H9 (cell line): ENCODE measurements around the gene AP3S1. TPM values are rescaled to one million over a fixed set of nuclear protein-coding genes. Genes with fewer than 3 reads are reported as not detected.

ENCODE experiments used
- DNase-seq: peaks from one replicate; pipeline ENCODE4 v3.0.0-alpha.2; 2017
- H2AFZ ChIP-seq: one replicate; pipeline ENCODE4 v1.6.1; 2013; ENCODE audit warnings: mild to moderate bottlenecking, low read length, control low read depth, moderate library complexity
- H2AK5ac ChIP-seq: 2 replicates; pipeline ENCODE4 v1.6.1; 2013; ENCODE audit warnings: low read length, control low read depth, mixed read lengths; ENCODE audit not compliant: insufficient read length
- H2BK120ac ChIP-seq: one replicate; pipeline ENCODE4 v1.6.1; 2013; ENCODE audit warnings: low read depth, mild to moderate bottlenecking, low read length, control low read depth, inconsistent platforms; ENCODE audit not compliant: poor library complexity, severe bottlenecking
- H2BK12ac ChIP-seq: 2 replicates; pipeline ENCODE4 v1.6.1; 2013; ENCODE audit warnings: low read length, control low read depth, mixed read lengths, low read depth; ENCODE audit not compliant: insufficient read length
- H2BK15ac ChIP-seq: 2 replicates; pipeline ENCODE4 v1.6.1; 2013; ENCODE audit warnings: low read depth, low read length, control low read depth
- H2BK20ac ChIP-seq: one replicate; pipeline ENCODE4 v1.6.1; 2013; ENCODE audit warnings: low read depth, mild to moderate bottlenecking, low read length, control low read depth, inconsistent platforms; ENCODE audit not compliant: poor library complexity, severe bottlenecking
- H2BK5ac ChIP-seq: 2 replicates; pipeline ENCODE4 v1.6.1; 2013; ENCODE audit warnings: low read length, control low read depth, mixed read lengths; ENCODE audit not compliant: insufficient read length
- H3K14ac ChIP-seq: 2 replicates; pipeline ENCODE4 v1.6.1; 2013; ENCODE audit warnings: low read length, control low read depth; ENCODE audit not compliant: insufficient read depth
- H3K18ac ChIP-seq: 2 replicates; pipeline ENCODE4 v1.6.1; 2013; ENCODE audit warnings: low read depth, mild to moderate bottlenecking, mixed read lengths, low read length, control low read depth; ENCODE audit not compliant: insufficient read length
- H3K23ac ChIP-seq: 2 replicates; pipeline ENCODE4 v1.6.1; 2013; ENCODE audit warnings: low read length, control low read depth, mixed read lengths, low read depth; ENCODE audit not compliant: insufficient read length
- H3K23me2 ChIP-seq: 2 replicates; pipeline ENCODE4 v1.6.1; 2013; ENCODE audit warnings: low read depth, mild to moderate bottlenecking, mixed read lengths, low read length, control low read depth; ENCODE audit not compliant: insufficient read length, poor library complexity, severe bottlenecking
- H3K27ac ChIP-seq: 2 replicates; pipeline ENCODE4 v1.5.1; 2013; ENCODE audit warnings: low read length, control low read depth, mixed read lengths, low read depth; ENCODE audit not compliant: insufficient read length
- H3K27me3 ChIP-seq: 2 replicates; pipeline ENCODE4 v1.6.1; 2013; ENCODE audit warnings: low read length, control low read depth, inconsistent platforms; ENCODE audit not compliant: insufficient read depth
- H3K4ac ChIP-seq: 2 replicates; pipeline ENCODE4 v1.6.1; 2013; ENCODE audit warnings: low read depth, mild to moderate bottlenecking, control low read depth, inconsistent platforms, low read length, moderate library complexity
- H3K4me1 ChIP-seq: 2 replicates; pipeline ENCODE4 v1.6.1; 2013; ENCODE audit warnings: low read length, control low read depth, inconsistent platforms; ENCODE audit not compliant: insufficient read depth
- H3K4me2 ChIP-seq: 2 replicates; pipeline ENCODE4 v1.6.1; 2013; ENCODE audit warnings: low read length, control low read depth, mixed read lengths; ENCODE audit not compliant: insufficient read length, insufficient read depth
- H3K56ac ChIP-seq: 2 replicates; pipeline ENCODE4 v1.6.1; 2013; ENCODE audit warnings: low read depth, mild to moderate bottlenecking, mixed read lengths, low read length, control low read depth; ENCODE audit not compliant: insufficient read length
- H3K79me1 ChIP-seq: 2 replicates; pipeline ENCODE4 v1.6.1; 2013; ENCODE audit warnings: low read depth, mild to moderate bottlenecking, moderate library complexity, low read length, control low read depth, inconsistent platforms; ENCODE audit not compliant: insufficient read depth, poor library complexity, severe bottlenecking
- H3K79me2 ChIP-seq: 2 replicates; pipeline ENCODE4 v1.6.1; 2013; ENCODE audit warnings: low read length, control low read depth, inconsistent platforms; ENCODE audit not compliant: insufficient read depth
- H3K9ac ChIP-seq: 2 replicates; pipeline ENCODE4 v1.6.1; 2013; ENCODE audit warnings: low read length, control low read depth, mixed read lengths; ENCODE audit not compliant: insufficient read length; ENCODE audit errors: extremely low read depth
- H3K9me3 ChIP-seq: one replicate; pipeline ENCODE4 v1.6.1; 2013; ENCODE audit warnings: low read depth, low read length, inconsistent platforms; ENCODE audit not compliant: control insufficient read depth
- H3T11ph ChIP-seq: one replicate; pipeline ENCODE4 v1.6.1; 2013; ENCODE audit warnings: mild to moderate bottlenecking, low read length, control low read depth, inconsistent platforms
- H4K20me1 ChIP-seq: one replicate; pipeline ENCODE4 v1.6.1; 2013; ENCODE audit not compliant: control insufficient read depth, insufficient read length, insufficient read depth
- H4K5ac ChIP-seq: 2 replicates; pipeline ENCODE4 v1.6.1; 2013; ENCODE audit warnings: low read depth, mild to moderate bottlenecking, mixed read lengths, low read length, control low read depth; ENCODE audit not compliant: insufficient read length
- H4K8ac ChIP-seq: replicated peaks from 2 replicates; pipeline ENCODE4 v1.6.1; 2013; ENCODE audit warnings: low read length, control low read depth, mixed read lengths, low read depth; ENCODE audit not compliant: insufficient read length
- H4K91ac ChIP-seq: 2 replicates; pipeline ENCODE4 v1.6.1; 2013; ENCODE audit warnings: low read depth, mild to moderate bottlenecking, moderate library complexity, mixed read lengths, low read length, control low read depth; ENCODE audit not compliant: insufficient read length
- H3K27ac Mint-ChIP-seq, 3 experiments: 2 replicates in 2 of 3; 3 replicates in 1 of 3; pipeline ENCODE4 v1.8.0; 2020 to 2021; ENCODE audit warnings: mixed read lengths in 3 of 3, mild to moderate bottlenecking in 1 of 3, moderate library complexity in 1 of 3
- H3K27me3 Mint-ChIP-seq: 2 replicates; pipeline ENCODE4 v1.8.0; 2021; ENCODE audit warnings: low read depth, mild to moderate bottlenecking, moderate library complexity, mixed read lengths
- H3K36me3 Mint-ChIP-seq, 3 experiments: 2 replicates in 2 of 3; 3 replicates in 1 of 3; pipeline ENCODE4 v1.8.0; 2020 to 2021; ENCODE audit warnings: low read depth in 3 of 3, mixed read lengths in 3 of 3; ENCODE audit not compliant: insufficient read depth in 1 of 3
- H3K4me1 Mint-ChIP-seq, 2 experiments: 2 replicates each; pipeline ENCODE4 v1.8.0; 2020; ENCODE audit warnings: mixed read lengths in 2 of 2
- H3K4me3 Mint-ChIP-seq, 2 experiments: 2 replicates in 1 of 2; 3 replicates in 1 of 2; pipeline ENCODE4 v1.8.0; 2020 to 2021; ENCODE audit warnings: mild to moderate bottlenecking in 2 of 2, mixed read lengths in 2 of 2, moderate library complexity in 1 of 2
- H3K9me3 Mint-ChIP-seq, 2 experiments: 2 replicates in 1 of 2; 3 replicates in 1 of 2; pipeline ENCODE4 v1.8.0; 2020; ENCODE audit warnings: mild to moderate bottlenecking in 2 of 2, mixed read lengths in 2 of 2, moderate library complexity in 1 of 2
- CTCF ChIP-seq: fragments of 200-600 bp; sonication (generic); conservative IDR thresholded peaks from 3 replicates; pipeline ENCODE4 v1.8.0; 2021; ENCODE audit warnings: antibody characterized with exemption, mild to moderate bottlenecking
- total RNA-seq: library from RNA; stranded (reverse); gene quantifications from 2 replicates; pipeline ENCODE4 v1.2.1, GENCODE V29; 2021

Gene AP3S1
- total RNA-seq, 1 experiment from 2014 or later: 78.4 TPM

- no peak overlapping the region for H2BK15ac ChIP-seq
- H2BK120ac ChIP-seq: no peak overlapping the region
- no peak overlapping the region for H2AK5ac ChIP-seq
- H3K4me2 ChIP-seq: no peak overlapping the region
- no peak overlapping the region for H2BK5ac ChIP-seq
- no peaks in the 10 kb centered on the region for H3K9me3 ChIP-seq
- H3K56ac ChIP-seq: no peak overlapping the region
- no peak overlapping the region for H4K91ac ChIP-seq
- H3K36me3 Mint-ChIP-seq: peaks cover 6 to 25% (median 12%) of the 10 kb centered on the region in 3 experiments
- H3K23me2 ChIP-seq: peaks cover 7% of the 10 kb centered on the region
- TF ChIP-seq CTCF: no peak
- peaks cover 9% of the 10 kb centered on the region; the same call in 1 of the 2 replicates for H3K27me3 ChIP-seq
- no peak overlapping the region for H3K4me3 Mint-ChIP-seq
- no peaks in the 10 kb centered on the region for H3K4me1 ChIP-seq
- H3K27me3 Mint-ChIP-seq: peaks cover 28% of the 10 kb centered on the region
- H2AFZ ChIP-seq: no peak overlapping the region
- H3K9ac ChIP-seq: no peak overlapping the region
- H3K18ac ChIP-seq: no peak overlapping the region
- H3K4ac ChIP-seq: no peak overlapping the region
- H3K79me2 ChIP-seq: no peaks in the 10 kb centered on the region
- no peak for DNase-seq
- no peak overlapping the region for H3K14ac ChIP-seq
- H4K8ac ChIP-seq: no peak overlapping the region
- peaks cover 31 to 35% of the 10 kb centered on the region in 2 experiments for H3K4me1 Mint-ChIP-seq
- H2BK12ac ChIP-seq: no peak overlapping the region
- no peak overlapping the region for H3T11ph ChIP-seq
- no peaks in the 10 kb centered on the region for H4K20me1 ChIP-seq
- no peak overlapping the region for H3K27ac ChIP-seq
- no peak overlapping the region for H4K5ac ChIP-seq
- H3K9me3 Mint-ChIP-seq: no peaks in the 10 kb centered on the region
- H3K79me1 ChIP-seq: no peaks in the 10 kb centered on the region
- H2BK20ac ChIP-seq: no peak overlapping the region
- H3K23ac ChIP-seq: no peak overlapping the region
- H3K27ac Mint-ChIP-seq: no peak overlapping the region
Observed at GRCh38 chr5:115811406-115811805, 30.3 kb upstream of the AP3S1 start.
